Measurements from ENCODE around the gene CCK. TPM values are rescaled to one million over a fixed set of nuclear protein-coding genes. Genes with fewer than 3 reads are reported as not detected.

The CCK gene
- total RNA-seq, 4 donors from 2014 or later = not detected

- intact Hi-C loops (cut with DNase I; ENCODE audit: low total_unique reads) = no loop called here
- no peak for DNase-seq
- TF ChIP-seq CTCF (IDR thresholded peaks at IDR 0.05) = no peak
- TF ChIP-seq POLR2A (IDR thresholded peaks at IDR 0.05) = no peak
These were observed 4.6 kb upstream of the CCK start for GRCh38 chr3:42270561-42270960.

GRCh38 chr3:42269647-42270046, 3.7 kb upstream of the CCK start:
- Histone ChIP-seq H3K27me3 (peaks cover 0 to 7% of the 10 kb centered on the region in 2 donors), H3K36me3 (no peaks in the 10 kb centered on the region), H3K4me3 (no peak overlapping the region), H3K4me1 (peaks cover 0 to 5% of the 10 kb centered on the region in 2 donors), H3K27ac (no peak overlapping the region), H3K9me3 (no peaks in the 10 kb centered on the region)
- DNase-seq = no peak
- TF ChIP-seq POLR2A (IDR thresholded peaks at IDR 0.05) (no peak), CTCF (IDR thresholded peaks at IDR 0.05) (no peak)
- intact Hi-C loops (cut with DNase I; ENCODE audit: low total_unique reads) = no loop called here

More at GRCh38 chr3:42270561-42270960, 4.6 kb upstream of the CCK start:
- H3K9me3 ChIP-seq = no peaks in the 10 kb centered on the region
- peaks cover 0 to under 1% of the 10 kb centered on the region in 2 donors for H3K4me1 ChIP-seq
- no peaks in the 10 kb centered on the region for H3K36me3 ChIP-seq
- no peak overlapping the region for H3K27ac ChIP-seq
- H3K4me3 ChIP-seq = no peak overlapping the region
- H3K27me3 ChIP-seq = peaks cover 0 to 4% of the 10 kb centered on the region in 2 donors

- Histone ChIP-seq H3K4me1 (peaks cover 0 to 12% of the 10 kb centered on the region in 2 donors), H3K27ac (no peak overlapping the region), H3K36me3 (no peaks in the 10 kb centered on the region), H3K27me3 (peaks cover 0 to 24% of the 10 kb centered on the region in 2 donors), H3K9me3 (no peaks in the 10 kb centered on the region), H3K4me3 (no peak overlapping the region)
- no peak for DNase-seq
- TF ChIP-seq CTCF (IDR thresholded peaks at IDR 0.05) (no peak), POLR2A (IDR thresholded peaks at IDR 0.05) (no peak)
- intact Hi-C loops (cut with DNase I; ENCODE audit: low total_unique reads) = no loop called here
These were observed 1.9 kb upstream of the CCK start for GRCh38 chr3:42267878-42268277.

GRCh38 chr3:42265059-42265991, 660 bp downstream of the CCK start:
- DNase-seq = no peak
- Histone ChIP-seq H3K4me3 (no peak overlapping the region), H3K36me3 (no peaks in the 10 kb centered on the region), H3K4me1 (peaks cover 0 to 12% of the 10 kb centered on the region in 2 donors), H3K27me3 (peaks cover 0 to 30% of the 10 kb centered on the region in 2 donors), H3K9me3 (no peaks in the 10 kb centered on the region), H3K27ac (no peak overlapping the region)
- intact Hi-C loops (cut with DNase I; ENCODE audit: low total_unique reads) = no loop called here
- TF ChIP-seq POLR2A (IDR thresholded peaks at IDR 0.05) (no peak), CTCF (IDR thresholded peaks at IDR 0.05) (no peak)

- H3K27me3 ChIP-seq = peaks cover 0 to 30% of the 10 kb centered on the region in 2 donors
- no peak for TF ChIP-seq POLR2A (IDR thresholded peaks at IDR 0.05)
- TF ChIP-seq CTCF (IDR thresholded peaks at IDR 0.05) = no peak
- DNase-seq = no peak
- no peak overlapping the region for H3K27ac ChIP-seq
- no peak overlapping the region for H3K4me3 ChIP-seq
- intact Hi-C loops (cut with DNase I; ENCODE audit: low total_unique reads) = no loop called here
- peaks cover 0 to 12% of the 10 kb centered on the region in 2 donors for H3K4me1 ChIP-seq
- H3K36me3 ChIP-seq = no peaks in the 10 kb centered on the region
- H3K9me3 ChIP-seq = no peaks in the 10 kb centered on the region
These were observed 1.5 kb downstream of the CCK start for GRCh38 chr3:42264399-42265058.
